Kidney epithelial cell (primary cell): ENCODE data around the gene MYO5A. TPM values are rescaled to one million over a fixed set of nuclear protein-coding genes. Genes with fewer than 3 reads are reported as not detected.

Experiments used
- DNase-seq: peaks from one replicate; pipeline ENCODE4 v3.0.0-alpha.2; 2010; ENCODE audit warnings: low read depth
- H3K27me3 ChIP-seq: 2 replicates; pipeline ENCODE4 v1.6.0; 2011; ENCODE audit warnings: low read length; ENCODE audit not compliant: control insufficient read depth, insufficient read depth
- H3K36me3 ChIP-seq: 2 replicates; pipeline ENCODE4 v1.5.1; 2011; ENCODE audit warnings: low read length; ENCODE audit not compliant: control insufficient read depth, insufficient read depth
- H3K4me3 ChIP-seq: 2 replicates; pipeline ENCODE4 v1.5.1; 2011; ENCODE audit warnings: low read depth, mild to moderate bottlenecking, control low read depth, low read length
- total RNA-seq: library from RNA; depleted of rRNA; stranded (reverse); fragments of >200 nt; gene quantifications from 2 replicates; pipeline ENCODE4 v1.2.3, GENCODE V29; 2015
- TF ChIP-seq, protein P1 (sequence below): IDR thresholded peaks from 2 replicates; pipeline ENCODE4 v1.5.1; 2011; ENCODE audit warnings: mild to moderate bottlenecking, moderate library complexity, low read length, control low read depth, inconsistent platforms; ENCODE audit not compliant: insufficient read depth, poor library complexity, severe bottlenecking

The MYO5A gene
- total RNA-seq, 1 donor from 2014 or later, result 31.4 TPM

DNA sequence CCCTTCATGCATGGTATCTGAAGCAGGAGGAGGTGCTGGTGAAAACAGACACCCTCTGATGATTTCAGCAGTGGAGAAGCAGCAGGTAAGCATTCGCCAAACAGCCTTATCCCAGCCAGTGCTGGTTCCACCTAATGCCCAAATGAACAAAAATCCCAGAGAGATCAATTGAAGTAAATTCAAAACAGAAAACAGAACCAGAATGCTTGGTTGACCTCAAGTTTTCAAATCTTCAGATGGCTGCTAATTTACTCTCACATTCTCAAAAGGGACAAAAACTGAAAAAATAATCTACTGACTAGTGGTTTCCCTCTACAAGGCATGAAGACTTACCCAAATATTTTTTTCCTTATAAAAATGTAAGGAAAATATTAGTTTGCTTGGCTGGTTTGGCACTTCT, 146.0 kb downstream of the MYO5A start:
- Histone ChIP-seq H3K36me3 (peaks cover 2% of the 10 kb centered on the region), H3K4me3 (no peak overlapping the region), H3K27me3 (no peaks in the 10 kb centered on the region)
- no peak for DNase-seq
- TF ChIP-seq, protein P1, sequence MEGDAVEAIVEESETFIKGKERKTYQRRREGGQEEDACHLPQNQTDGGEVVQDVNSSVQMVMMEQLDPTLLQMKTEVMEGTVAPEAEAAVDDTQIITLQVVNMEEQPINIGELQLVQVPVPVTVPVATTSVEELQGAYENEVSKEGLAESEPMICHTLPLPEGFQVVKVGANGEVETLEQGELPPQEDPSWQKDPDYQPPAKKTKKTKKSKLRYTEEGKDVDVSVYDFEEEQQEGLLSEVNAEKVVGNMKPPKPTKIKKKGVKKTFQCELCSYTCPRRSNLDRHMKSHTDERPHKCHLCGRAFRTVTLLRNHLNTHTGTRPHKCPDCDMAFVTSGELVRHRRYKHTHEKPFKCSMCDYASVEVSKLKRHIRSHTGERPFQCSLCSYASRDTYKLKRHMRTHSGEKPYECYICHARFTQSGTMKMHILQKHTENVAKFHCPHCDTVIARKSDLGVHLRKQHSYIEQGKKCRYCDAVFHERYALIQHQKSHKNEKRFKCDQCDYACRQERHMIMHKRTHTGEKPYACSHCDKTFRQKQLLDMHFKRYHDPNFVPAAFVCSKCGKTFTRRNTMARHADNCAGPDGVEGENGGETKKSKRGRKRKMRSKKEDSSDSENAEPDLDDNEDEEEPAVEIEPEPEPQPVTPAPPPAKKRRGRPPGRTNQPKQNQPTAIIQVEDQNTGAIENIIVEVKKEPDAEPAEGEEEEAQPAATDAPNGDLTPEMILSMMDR, result no peak

DNA sequence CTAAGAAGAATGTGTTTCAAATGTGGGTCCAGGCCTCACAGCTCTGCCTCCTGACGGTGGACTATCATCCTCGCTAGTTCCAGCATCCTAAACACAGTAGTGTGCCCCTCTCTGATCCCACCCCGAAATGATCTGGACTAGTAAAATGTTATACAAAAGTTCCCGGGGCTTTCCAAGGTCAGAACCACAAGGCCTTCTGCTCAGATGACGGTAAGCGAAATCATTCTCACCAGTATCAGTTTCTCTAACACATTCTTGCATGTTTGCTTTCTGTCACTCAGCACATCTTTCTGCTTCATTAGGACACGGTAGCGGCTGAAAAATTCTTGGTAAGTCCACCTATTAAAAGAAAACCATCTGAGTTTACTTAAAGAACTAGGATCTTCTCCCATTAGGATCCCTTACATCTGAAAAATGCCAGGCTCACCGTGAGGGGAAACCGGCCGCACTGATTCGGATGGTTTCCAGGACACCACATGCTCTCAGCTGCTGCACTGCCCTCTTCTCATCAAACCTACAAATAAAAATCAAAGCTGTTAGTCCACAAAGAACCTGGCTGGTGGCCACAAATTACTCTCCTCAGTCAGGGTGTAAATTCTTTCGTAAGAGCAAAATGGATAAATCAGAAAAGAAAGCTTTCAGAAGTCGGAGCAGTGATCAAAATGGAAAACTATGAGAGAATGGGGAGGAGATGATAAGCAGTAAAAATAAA, 149.1 kb downstream of the MYO5A start:
- no peak for DNase-seq
- Histone ChIP-seq H3K36me3 (peaks cover 2% of the 10 kb centered on the region), H3K4me3 (no peak overlapping the region), H3K27me3 (no peaks in the 10 kb centered on the region)
- TF ChIP-seq, protein P1, result no peak

DNA sequence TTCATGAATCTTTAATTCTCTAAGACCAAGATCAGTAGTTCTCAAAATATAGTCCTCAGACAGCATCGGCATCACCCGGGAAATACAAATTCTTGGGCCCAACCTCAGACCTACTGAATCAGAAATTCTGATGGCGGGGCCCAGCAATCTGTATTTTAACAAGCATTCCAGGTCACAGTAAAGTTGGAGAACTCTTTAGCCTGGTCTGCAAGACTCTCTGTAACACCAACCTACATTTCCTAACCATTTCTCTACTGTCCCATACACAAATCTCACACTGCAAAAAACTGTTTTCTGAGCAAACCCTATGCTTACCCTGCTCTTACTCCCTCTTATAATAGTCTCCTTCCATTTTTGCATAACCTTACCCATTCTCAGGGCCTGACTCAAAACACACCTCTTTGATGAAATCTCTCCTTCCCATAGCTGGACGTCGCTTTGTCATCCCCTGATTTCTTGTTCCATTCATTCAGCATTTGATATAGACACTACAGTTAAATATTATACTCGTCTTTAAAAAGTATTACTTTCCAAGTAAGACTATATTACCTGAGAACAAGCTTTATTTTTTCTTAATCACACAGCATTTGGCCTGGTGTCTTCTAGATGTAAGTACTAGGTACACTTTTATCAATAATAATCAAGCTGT, 149.8 kb downstream of the MYO5A start:
- no peak for DNase-seq
- H3K36me3 ChIP-seq, result peaks cover 2% of the 10 kb centered on the region
- H3K4me3 ChIP-seq, result no peak overlapping the region
- TF ChIP-seq, protein P1, result no peak
- no peaks in the 10 kb centered on the region for H3K27me3 ChIP-seq

DNA sequence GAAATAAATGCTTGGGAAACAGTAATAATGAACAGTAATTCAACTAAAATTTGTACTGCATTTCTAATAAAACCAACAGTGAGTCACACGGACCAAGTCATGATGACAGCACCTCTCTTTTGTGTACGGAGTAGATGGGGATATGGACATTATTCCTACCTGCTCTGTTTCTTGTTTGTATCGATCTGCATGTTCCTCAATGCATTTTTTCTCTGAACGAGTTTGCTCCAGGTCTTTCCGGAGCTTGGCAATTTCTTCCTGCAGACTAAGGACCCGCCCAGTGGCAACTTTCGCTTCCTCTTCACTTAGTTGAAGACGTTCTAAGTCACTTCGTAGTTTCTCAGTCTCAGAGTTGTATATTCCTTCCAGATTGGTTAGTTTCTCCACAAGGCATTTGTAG, 158.7 kb downstream of the MYO5A start:
- Histone ChIP-seq H3K4me3 (no peak overlapping the region), H3K36me3 (no peaks in the 10 kb centered on the region), H3K27me3 (no peaks in the 10 kb centered on the region)
- TF ChIP-seq, protein P1, result no peak
- DNase-seq, result no peak

DNA sequence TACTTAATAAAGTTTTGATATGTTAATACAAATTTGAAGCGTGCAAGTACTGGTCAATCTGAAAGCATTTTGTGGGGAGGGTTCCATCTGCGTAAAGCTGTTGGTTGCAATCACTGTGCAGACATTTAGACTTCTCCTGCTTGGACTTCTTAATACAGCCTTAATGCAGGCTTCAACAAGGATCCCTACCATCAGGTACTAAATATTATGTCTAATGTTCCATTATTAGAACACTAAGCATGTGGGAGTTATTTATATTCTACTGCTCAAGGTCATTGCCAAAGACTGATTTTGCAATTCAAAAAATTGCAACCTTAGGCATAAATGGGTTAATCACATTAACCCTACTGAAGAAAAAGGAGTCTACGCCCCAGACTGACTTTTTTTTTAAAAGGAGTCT, 159.2 kb downstream of the MYO5A start:
- Histone ChIP-seq H3K27me3 (no peaks in the 10 kb centered on the region), H3K4me3 (no peak overlapping the region), H3K36me3 (no peaks in the 10 kb centered on the region)
- TF ChIP-seq, protein P1, result no peak
- DNase-seq, result no peak
